Activated T-cell treated with anti-CD3 and anti-CD28 coated beads, Interleukin-2, amount 50 U/mL, for 1 hour (primary cell): ENCODE results near the gene SCN1A.

ENCODE experiments used
- DNase-seq: peaks from one replicate; pipeline ENCODE4 v3.0.0-alpha.2; 2020

Gene SCN1A

GRCh38 chr2:165967746-165968145, 160.1 kb downstream of the SCN1A start:
- DNase-seq = no peak

- no peak for DNase-seq
Observed at GRCh38 chr2:165961818-165962217, 166.0 kb downstream of the SCN1A start.

GRCh38 chr2:165959371-165959770, 168.4 kb downstream of the SCN1A start:
- DNase-seq = no peak

GRCh38 chr2:165958313-165958960, 169.4 kb downstream of the SCN1A start:
- no peak for DNase-seq

- no peak for DNase-seq
Observed at GRCh38 chr2:165957030-165957675, 170.7 kb downstream of the SCN1A start.

GRCh38 chr2:165953655-165954606, 173.9 kb downstream of the SCN1A start, which contains the start of gene TTC21B:
Gene TTC21B, minus strand, starts transcription at chr2:165953776. Its CDS starts 71 bp downstream, at chr2:165953705.
- DNase-seq = peak; percentile 95

GRCh38 chr2:165953306-165953654, 174.5 kb downstream of the SCN1A start:
- no peak for DNase-seq

- DNase-seq = no peak
Observed at GRCh38 chr2:165952741-165953211, 175.0 kb downstream of the SCN1A start.

GRCh38 chr2:165952085-165952484, 175.7 kb downstream of the SCN1A start:
- no peak for DNase-seq

GRCh38 chr2:165950438-165950837, 177.4 kb downstream of the SCN1A start:
- no peak for DNase-seq

- DNase-seq = no peak
Observed at GRCh38 chr2:165941827-165942226, 186.0 kb downstream of the SCN1A start.

- no peak for DNase-seq
Observed at GRCh38 chr2:165938237-165938636, 189.6 kb downstream of the SCN1A start.
